ENCODE results near the gene CRELD2.

Gene CRELD2

DNA sequence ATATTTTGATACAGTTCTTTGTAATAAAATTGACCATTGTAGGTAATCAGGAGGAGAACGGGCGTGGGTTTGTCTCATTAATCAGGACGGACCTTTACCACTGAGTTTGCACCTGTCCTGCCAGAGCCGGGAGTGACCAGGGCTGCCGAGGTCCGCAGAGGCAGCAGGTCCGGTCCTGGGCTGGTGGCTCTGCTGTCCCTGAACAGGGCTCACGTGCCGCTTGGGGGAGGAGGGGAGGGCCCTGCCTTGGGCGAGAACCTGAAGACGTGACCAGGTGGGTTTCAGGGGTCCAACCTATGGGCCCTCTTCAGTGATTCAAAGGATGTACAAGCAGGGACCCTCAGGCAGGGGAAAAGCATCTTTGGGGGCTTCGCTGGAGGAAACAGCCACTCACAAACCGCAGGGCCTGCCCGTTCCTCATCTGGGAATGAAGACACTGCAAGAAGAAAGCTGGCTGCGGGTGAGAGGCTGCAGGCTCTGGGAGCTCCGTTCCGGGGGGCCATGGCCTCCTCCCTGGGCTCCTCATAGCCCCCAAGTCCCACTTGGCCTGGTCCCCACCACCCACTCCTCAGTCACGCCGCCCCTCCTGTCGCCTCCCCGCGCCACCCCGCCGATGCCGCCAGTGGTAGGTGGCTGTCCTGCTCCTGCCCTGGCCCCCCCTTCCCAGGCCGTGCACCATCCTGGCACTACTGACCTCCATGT, 9.2 kb downstream of the CRELD2 start:
- ATAC-seq (ENCODE audit: low read depth) = no peak
- no peak overlapping the region for H3K4me3 ChIP-seq (ENCODE audit: severe bottlenecking)
- H3K27me3 ChIP-seq (ENCODE audit: insufficient read depth, poor library complexity, severe bottlenecking) = no peaks in the 10 kb centered on the region
- no peaks in the 10 kb centered on the region for H3K9me3 ChIP-seq (ENCODE audit: severe bottlenecking)
- TF ChIP-seq, protein P1, sequence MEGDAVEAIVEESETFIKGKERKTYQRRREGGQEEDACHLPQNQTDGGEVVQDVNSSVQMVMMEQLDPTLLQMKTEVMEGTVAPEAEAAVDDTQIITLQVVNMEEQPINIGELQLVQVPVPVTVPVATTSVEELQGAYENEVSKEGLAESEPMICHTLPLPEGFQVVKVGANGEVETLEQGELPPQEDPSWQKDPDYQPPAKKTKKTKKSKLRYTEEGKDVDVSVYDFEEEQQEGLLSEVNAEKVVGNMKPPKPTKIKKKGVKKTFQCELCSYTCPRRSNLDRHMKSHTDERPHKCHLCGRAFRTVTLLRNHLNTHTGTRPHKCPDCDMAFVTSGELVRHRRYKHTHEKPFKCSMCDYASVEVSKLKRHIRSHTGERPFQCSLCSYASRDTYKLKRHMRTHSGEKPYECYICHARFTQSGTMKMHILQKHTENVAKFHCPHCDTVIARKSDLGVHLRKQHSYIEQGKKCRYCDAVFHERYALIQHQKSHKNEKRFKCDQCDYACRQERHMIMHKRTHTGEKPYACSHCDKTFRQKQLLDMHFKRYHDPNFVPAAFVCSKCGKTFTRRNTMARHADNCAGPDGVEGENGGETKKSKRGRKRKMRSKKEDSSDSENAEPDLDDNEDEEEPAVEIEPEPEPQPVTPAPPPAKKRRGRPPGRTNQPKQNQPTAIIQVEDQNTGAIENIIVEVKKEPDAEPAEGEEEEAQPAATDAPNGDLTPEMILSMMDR (IDR thresholded peaks at IDR 0.05; ENCODE audit: poor library complexity, severe bottlenecking) = no peak
- no peak for DNase-seq (ENCODE audit: low spot score)
- no peak overlapping the region for H3K27ac ChIP-seq (ENCODE audit: poor library complexity, severe bottlenecking)
- peaks cover 3% of the 10 kb centered on the region for H3K4me1 ChIP-seq (ENCODE audit: insufficient read depth, poor library complexity, severe bottlenecking)
- H3K36me3 ChIP-seq (ENCODE audit: low read depth) = peaks cover 14% of the 10 kb centered on the region

DNA sequence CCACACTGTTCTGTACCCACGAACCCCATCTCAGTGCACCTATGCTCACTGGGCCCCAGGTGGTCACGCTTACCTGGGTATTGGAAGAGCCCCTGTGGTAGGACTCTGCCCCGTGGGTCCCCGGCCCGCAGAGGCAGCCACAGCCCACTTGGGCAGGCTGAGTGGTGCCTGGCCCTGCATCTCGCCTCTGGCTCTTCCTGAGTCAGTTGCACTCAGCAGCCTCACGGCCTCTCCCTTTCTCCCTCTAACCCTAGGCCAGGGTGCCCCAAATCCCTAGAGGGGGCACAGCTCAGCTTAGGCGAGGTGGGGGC, 9.7 kb downstream of the CRELD2 start:
- peaks cover 12% of the 10 kb centered on the region for H3K36me3 ChIP-seq (ENCODE audit: low read depth)
- DNase-seq (ENCODE audit: low spot score) = no peak
- TF ChIP-seq, protein P1 (IDR thresholded peaks at IDR 0.05; ENCODE audit: poor library complexity, severe bottlenecking) = no peak
- H3K9me3 ChIP-seq (ENCODE audit: severe bottlenecking) = no peaks in the 10 kb centered on the region
- H3K4me1 ChIP-seq (ENCODE audit: insufficient read depth, poor library complexity, severe bottlenecking) = peaks cover 3% of the 10 kb centered on the region
- no peaks in the 10 kb centered on the region for H3K27me3 ChIP-seq (ENCODE audit: insufficient read depth, poor library complexity, severe bottlenecking)
- no peak overlapping the region for H3K27ac ChIP-seq (ENCODE audit: poor library complexity, severe bottlenecking)
- no peak overlapping the region for H3K4me3 ChIP-seq (ENCODE audit: severe bottlenecking)
- no peak for ATAC-seq (ENCODE audit: low read depth)

DNA sequence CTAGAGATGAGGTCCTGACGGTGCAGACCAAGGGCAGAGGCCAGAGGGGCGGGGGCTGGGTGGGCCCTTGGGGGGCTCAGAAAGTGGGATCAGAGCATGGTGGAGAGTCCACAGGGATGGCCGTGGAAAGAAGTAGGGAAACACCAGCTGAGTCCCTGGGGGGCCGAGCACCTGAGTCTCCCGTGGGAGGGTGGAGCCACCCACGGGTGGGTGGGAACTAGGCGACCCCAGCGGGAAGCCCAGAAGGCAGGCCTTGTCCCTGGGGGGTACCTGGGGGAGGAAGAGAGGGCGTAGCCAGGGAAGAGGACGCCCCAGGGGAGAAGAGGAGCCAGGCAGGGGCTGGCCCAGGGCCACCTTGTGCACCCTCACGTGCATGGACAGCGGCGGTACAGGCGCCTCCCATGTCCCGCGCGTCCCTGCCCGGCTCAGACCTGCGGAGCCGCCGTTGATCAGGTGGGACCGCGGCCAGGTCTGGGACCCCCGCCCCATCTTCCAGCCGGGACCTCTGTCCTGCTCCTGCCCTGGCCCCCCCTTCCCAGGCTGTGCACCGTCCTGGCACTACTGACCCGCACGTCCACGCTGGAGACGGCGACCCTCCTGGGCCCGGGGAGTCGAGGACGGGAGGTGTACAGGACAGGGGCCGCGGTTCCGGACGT, 10.2 kb downstream of the CRELD2 start:
- H3K4me1 ChIP-seq (ENCODE audit: insufficient read depth, poor library complexity, severe bottlenecking) = peaks cover 3% of the 10 kb centered on the region

DNA sequence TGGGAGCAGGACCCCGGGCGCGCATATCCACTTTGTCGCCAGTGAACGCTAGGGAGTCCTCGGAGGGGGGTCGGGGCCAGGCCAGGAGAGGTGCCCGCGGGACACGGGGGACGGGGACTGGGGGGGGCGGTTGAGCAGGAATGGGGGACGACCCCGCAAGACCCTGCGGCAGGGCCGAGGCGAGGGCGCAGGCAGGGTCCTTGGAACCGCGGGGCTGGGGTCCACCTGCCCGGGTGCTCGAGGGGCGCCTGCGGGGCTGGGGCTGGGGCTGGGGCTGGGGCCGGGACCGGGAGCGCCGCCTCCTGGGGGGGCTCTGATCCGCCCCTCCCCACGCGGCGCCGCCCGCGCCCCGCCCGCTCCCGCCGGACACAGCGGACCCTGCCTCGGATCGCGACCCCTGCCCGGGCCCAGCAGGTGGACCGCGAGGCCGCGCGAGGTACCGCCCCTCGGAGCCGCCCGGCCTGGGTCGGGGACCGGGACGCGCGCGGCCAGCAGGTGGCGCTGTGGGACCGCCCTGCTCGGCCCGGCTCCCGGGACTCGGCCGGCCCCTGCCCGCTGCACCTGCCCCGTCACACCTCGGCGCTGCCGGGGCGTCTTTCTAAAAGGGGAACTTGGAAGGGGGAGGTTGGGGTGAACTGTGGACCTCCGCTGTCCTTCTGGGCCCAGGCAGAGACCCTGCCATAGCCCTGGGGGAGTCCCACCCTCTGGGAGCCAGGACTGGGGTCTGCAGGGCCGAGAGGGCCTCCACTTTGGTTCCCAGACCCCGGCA, 11.0 kb downstream of the CRELD2 start:
- Histone ChIP-seq H3K27me3 (ENCODE audit: insufficient read depth, poor library complexity, severe bottlenecking) (no peaks in the 10 kb centered on the region), H3K9me3 (ENCODE audit: severe bottlenecking) (no peaks in the 10 kb centered on the region), H3K4me3 (ENCODE audit: severe bottlenecking) (no peak overlapping the region), H3K4me1 (ENCODE audit: insufficient read depth, poor library complexity, severe bottlenecking) (peaks cover 8% of the 10 kb centered on the region), H3K36me3 (ENCODE audit: low read depth) (peaks cover 5% of the 10 kb centered on the region), H3K27ac (ENCODE audit: poor library complexity, severe bottlenecking) (no peak overlapping the region)
- DNase-seq (ENCODE audit: low spot score) (no peak), ATAC-seq (ENCODE audit: low read depth) (peak; percentile 69)
- TF ChIP-seq, protein P1 (IDR thresholded peaks at IDR 0.05; ENCODE audit: poor library complexity, severe bottlenecking) = peak; percentile 94

More for the DNA sequence above, 10.2 kb downstream of the CRELD2 start:
- H3K36me3 ChIP-seq (ENCODE audit: low read depth) = peaks cover 6% of the 10 kb centered on the region
- no peak for DNase-seq (ENCODE audit: low spot score)
- no peaks in the 10 kb centered on the region for H3K9me3 ChIP-seq (ENCODE audit: severe bottlenecking)
- ATAC-seq (ENCODE audit: low read depth) = no peak
- H3K27me3 ChIP-seq (ENCODE audit: insufficient read depth, poor library complexity, severe bottlenecking) = no peaks in the 10 kb centered on the region
- H3K27ac ChIP-seq (ENCODE audit: poor library complexity, severe bottlenecking) = no peak overlapping the region
- TF ChIP-seq, protein P1 (IDR thresholded peaks at IDR 0.05; ENCODE audit: poor library complexity, severe bottlenecking) = no peak
- no peak overlapping the region for H3K4me3 ChIP-seq (ENCODE audit: severe bottlenecking)
